Kidney (tissue), 14 donors: Measurements from ENCODE around the gene CD36. TPM values are rescaled to one million over a fixed set of nuclear protein-coding genes. Genes with fewer than 3 reads are reported as not detected.

Source experiments
- DNase-seq, 5 donors: peaks; one replicate each; pipeline ENCODE4 v3.0.0-alpha.2; 2013 to 2020
- FAIRE-seq: peaks from 2 replicates; lab custom pipeline; 2012; peaks lifted over from hg19 to GRCh38; lab: Jason Lieb, UNC
- H3K27ac ChIP-seq, 2 donors: one replicate each; pipeline ENCODE4 v1.7.0; 2013; ENCODE audit warnings: low read depth in 2 of 2, low read length in 2 of 2, inconsistent platforms in 1 of 2
- H3K27me3 ChIP-seq: one replicate; pipeline ENCODE4 v1.7.1; 2013; ENCODE audit warnings: low read length, inconsistent platforms; ENCODE audit not compliant: control insufficient read depth, insufficient read depth
- H3K36me3 ChIP-seq, 3 donors: one replicate each; pipeline versions ENCODE4 v1.7.0 to v1.7.1; 2013; ENCODE audit warnings: low read length in 3 of 3, control low read depth in 1 of 3, inconsistent platforms in 1 of 3; ENCODE audit not compliant: insufficient read depth in 3 of 3, control insufficient read depth in 2 of 3
- H3K4me1 ChIP-seq, 3 donors: one replicate each; pipeline versions ENCODE4 v1.7.0 to v1.7.1; 2013; ENCODE audit warnings: low read length in 3 of 3, inconsistent platforms in 1 of 3, low read depth in 1 of 3; ENCODE audit not compliant: control insufficient read depth in 2 of 3, insufficient read depth in 2 of 3
- H3K4me3 ChIP-seq, 3 donors: one replicate each; pipeline versions ENCODE4 v1.7.0 to v1.8.1; 2013; ENCODE audit warnings: low read length in 3 of 3, control low read depth in 1 of 3, inconsistent platforms in 1 of 3
- H3K9ac ChIP-seq, 3 donors: one replicate each; pipeline versions ENCODE4 v1.7.0 to v1.7.1; 2013; ENCODE audit warnings: low read length in 3 of 3, control low read depth in 1 of 3, inconsistent platforms in 1 of 3
- H3K9me3 ChIP-seq, 3 donors: one replicate each; pipeline versions ENCODE4 v1.7.0 to v1.7.1; 2013; ENCODE audit warnings: low read length in 3 of 3, control low read depth in 1 of 3, inconsistent platforms in 1 of 3; ENCODE audit not compliant: control insufficient read depth in 2 of 3, insufficient read depth in 1 of 3
- intact Hi-C: fragments of 100-400 bp; cut with DNase I; formaldehyde crosslinking; loops from one replicate; pipeline ENCODE4 v1.11.1; 2022
- polyA plus RNA-seq: library from polyadenylated mRNA; stranded (reverse); fragments of 350-450 nt; fragmentation: Illumina TruSeq; extraction: RNeasy Lipid Tissue Mini Kit (QIAGEN cat#74804); gene quantifications from one replicate; pipeline ENCODE4 v1.2.3, GENCODE V29; 2014; ENCODE audit warnings: low read depth, low replicate concordance; ENCODE audit not compliant: insufficient read depth
- total RNA-seq: library from RNA; stranded (reverse); fragmentation: NEBNext Ultra II Directional; extraction: Animal tissue kit (Norgen Biotek cat#: 25700); gene quantifications from one replicate; pipeline ENCODE4 v1.2.1, GENCODE V29; 2021
- TF ChIP-seq, protein P1 (sequence below): IDR thresholded peaks from 3 replicates; pipeline ENCODE4 v1.5.1; 2012; ENCODE audit warnings: mild to moderate bottlenecking, moderate library complexity, borderline replicate concordance; ENCODE audit not compliant: insufficient read depth; ENCODE audit errors: extremely low read depth
- donor health status: control.
- donor health status: control.
- donor health status: control.
- donor health status: control.
- donor health status: control.
- donor health status: DM: yes; HTN: yes; CAD: no.
- donor health status: Normal renal cell carcinoma (clear cell type).

Gene CD36
- total and polyA plus RNA-seq, 2 donors from 2014 or later: 6.7 to 10.0 TPM

DNA sequence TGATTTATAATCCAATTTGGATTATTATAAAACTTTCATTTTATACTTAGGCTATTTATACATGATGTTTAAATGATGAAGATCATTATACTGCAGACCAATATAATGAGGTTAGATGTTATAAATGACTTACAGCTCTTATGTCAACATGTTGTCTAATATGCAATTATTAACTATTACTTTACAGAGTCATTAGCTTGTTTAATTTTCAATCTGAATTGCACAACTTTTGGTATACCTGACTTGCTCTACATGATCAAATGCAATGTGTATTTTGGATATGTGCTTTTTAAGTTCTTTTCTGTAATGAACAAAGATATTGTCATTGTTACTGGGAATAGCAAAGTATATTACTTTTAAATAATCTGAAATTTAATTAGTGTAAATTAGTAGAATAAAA lies 569 bp downstream of the CD36 start:
- DNase-seq (no peak), FAIRE-seq (peak; percentile 15)
- H3K4me1 ChIP-seq: no peaks in the 10 kb centered on the region
- H3K27ac ChIP-seq: no peak overlapping the region
- intact Hi-C loops: no loop called here
- no peaks in the 10 kb centered on the region for H3K9me3 ChIP-seq
- TF ChIP-seq, protein P1, sequence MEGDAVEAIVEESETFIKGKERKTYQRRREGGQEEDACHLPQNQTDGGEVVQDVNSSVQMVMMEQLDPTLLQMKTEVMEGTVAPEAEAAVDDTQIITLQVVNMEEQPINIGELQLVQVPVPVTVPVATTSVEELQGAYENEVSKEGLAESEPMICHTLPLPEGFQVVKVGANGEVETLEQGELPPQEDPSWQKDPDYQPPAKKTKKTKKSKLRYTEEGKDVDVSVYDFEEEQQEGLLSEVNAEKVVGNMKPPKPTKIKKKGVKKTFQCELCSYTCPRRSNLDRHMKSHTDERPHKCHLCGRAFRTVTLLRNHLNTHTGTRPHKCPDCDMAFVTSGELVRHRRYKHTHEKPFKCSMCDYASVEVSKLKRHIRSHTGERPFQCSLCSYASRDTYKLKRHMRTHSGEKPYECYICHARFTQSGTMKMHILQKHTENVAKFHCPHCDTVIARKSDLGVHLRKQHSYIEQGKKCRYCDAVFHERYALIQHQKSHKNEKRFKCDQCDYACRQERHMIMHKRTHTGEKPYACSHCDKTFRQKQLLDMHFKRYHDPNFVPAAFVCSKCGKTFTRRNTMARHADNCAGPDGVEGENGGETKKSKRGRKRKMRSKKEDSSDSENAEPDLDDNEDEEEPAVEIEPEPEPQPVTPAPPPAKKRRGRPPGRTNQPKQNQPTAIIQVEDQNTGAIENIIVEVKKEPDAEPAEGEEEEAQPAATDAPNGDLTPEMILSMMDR: no peak
- H3K27me3 ChIP-seq: no peaks in the 10 kb centered on the region
- no peaks in the 10 kb centered on the region for H3K36me3 ChIP-seq
- no peak overlapping the region for H3K9ac ChIP-seq
- H3K4me3 ChIP-seq: no peak overlapping the region

DNA sequence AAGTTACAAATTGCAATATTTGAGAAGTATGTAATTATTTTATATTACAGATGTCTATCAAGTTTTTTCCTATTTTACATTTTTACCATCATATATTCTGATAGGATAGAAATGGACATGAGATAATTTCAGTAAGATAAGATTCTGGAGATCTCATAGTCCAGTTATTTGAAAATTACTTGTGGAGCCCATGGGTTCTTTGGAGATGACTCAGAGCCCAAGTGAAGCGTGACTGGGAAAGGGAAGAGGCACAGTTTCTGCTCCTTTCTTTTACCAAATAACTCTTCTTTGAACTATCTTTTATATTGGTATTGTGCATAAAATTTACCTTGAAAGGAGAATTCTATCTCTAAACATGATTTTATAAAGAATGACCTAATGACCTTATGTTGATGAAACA lies 2.4 kb downstream of the CD36 start:
- no peak overlapping the region for H3K27ac ChIP-seq
- intact Hi-C loops: no loop called here
- TF ChIP-seq, protein P1: no peak
- H3K4me3 ChIP-seq: no peak overlapping the region
- H3K9ac ChIP-seq: no peak overlapping the region
- DNase-seq (no peak), FAIRE-seq (peak; percentile 53)
- no peaks in the 10 kb centered on the region for H3K4me1 ChIP-seq
- no peaks in the 10 kb centered on the region for H3K9me3 ChIP-seq
- no peaks in the 10 kb centered on the region for H3K36me3 ChIP-seq
- H3K27me3 ChIP-seq: no peaks in the 10 kb centered on the region

DNA sequence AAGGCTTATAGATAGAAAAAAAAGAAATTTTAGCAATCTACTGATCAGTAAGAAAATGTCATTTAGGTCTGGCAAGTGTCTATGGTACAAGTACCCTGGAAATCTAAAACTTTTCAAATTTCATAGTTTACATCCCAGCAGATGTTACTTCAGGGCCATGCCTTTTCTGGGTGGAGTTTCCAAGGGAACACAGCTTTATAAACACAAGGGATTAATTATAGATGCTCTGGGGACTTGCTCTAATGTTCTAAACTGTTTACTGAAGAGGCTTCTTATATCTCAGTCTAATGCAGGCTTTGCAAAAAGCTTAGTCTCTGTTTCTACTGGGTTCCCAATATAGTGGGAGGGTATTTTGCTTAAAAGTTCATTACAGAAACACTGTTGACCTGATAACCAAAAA lies 3.1 kb downstream of the CD36 start:
- Histone ChIP-seq H3K9ac (no peak overlapping the region), H3K27ac (no peak overlapping the region), H3K36me3 (no peaks in the 10 kb centered on the region), H3K9me3 (no peaks in the 10 kb centered on the region), H3K27me3 (no peaks in the 10 kb centered on the region), H3K4me3 (no peak overlapping the region), H3K4me1 (no peaks in the 10 kb centered on the region)
- no peak for DNase-seq
- intact Hi-C loops: no loop called here
- TF ChIP-seq, protein P1: no peak
- FAIRE-seq: no peak

DNA sequence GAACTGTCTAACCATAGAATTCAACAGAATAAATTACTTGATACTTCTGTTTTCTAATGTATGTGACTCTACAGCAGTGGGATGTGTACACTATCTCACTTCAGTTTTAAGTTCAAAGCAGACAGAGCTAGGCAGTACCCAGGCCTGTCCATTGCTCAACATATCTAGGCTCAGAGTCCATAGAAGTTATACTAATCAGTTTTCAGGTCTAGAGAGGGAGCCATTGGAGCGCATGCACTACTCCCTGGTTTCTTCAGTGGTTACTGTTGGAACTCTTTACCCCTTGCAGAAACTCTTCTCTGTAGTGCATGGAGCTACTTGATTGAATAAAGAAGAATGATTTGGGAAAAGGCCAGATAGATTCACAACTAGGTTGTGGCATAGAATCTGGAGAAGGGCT lies 4.4 kb downstream of the CD36 start:
- TF ChIP-seq, protein P1: no peak
- no peaks in the 10 kb centered on the region for H3K36me3 ChIP-seq
- no peak overlapping the region for H3K4me3 ChIP-seq
- no peak overlapping the region for H3K9ac ChIP-seq
- FAIRE-seq (no peak), DNase-seq (no peak)
- intact Hi-C loops: no loop called here
- H3K9me3 ChIP-seq: no peaks in the 10 kb centered on the region
- H3K27ac ChIP-seq: no peak overlapping the region
- no peaks in the 10 kb centered on the region for H3K27me3 ChIP-seq
- H3K4me1 ChIP-seq: no peaks in the 10 kb centered on the region
